ENCODE results near the gene GZMM.

GZMM gene

GRCh38 chr19:566844-567243 lies 23.0 kb downstream of the GZMM start:
- H3K9me3 ChIP-seq (ENCODE audit: control insufficient read depth, low read length) = no peaks in the 10 kb centered on the region
- H3K4me3 ChIP-seq (ENCODE audit: low read depth, low read length) = no peak overlapping the region
- H3K36me3 ChIP-seq (ENCODE audit: control insufficient read depth, insufficient read depth, low read length) = no peaks in the 10 kb centered on the region
- H3K9ac ChIP-seq = no peak overlapping the region
- H2AFZ ChIP-seq = no peak overlapping the region
- no peak overlapping the region for H3K27ac ChIP-seq
- no peaks in the 10 kb centered on the region for H3K27me3 ChIP-seq (ENCODE audit: control insufficient read depth, insufficient read depth, low read length)
- H3K79me2 ChIP-seq = no peaks in the 10 kb centered on the region
- no peak overlapping the region for H3K4me2 ChIP-seq (ENCODE audit: low read length)
- no peaks in the 10 kb centered on the region for H3K4me1 ChIP-seq
- TF ChIP-seq, protein P1, sequence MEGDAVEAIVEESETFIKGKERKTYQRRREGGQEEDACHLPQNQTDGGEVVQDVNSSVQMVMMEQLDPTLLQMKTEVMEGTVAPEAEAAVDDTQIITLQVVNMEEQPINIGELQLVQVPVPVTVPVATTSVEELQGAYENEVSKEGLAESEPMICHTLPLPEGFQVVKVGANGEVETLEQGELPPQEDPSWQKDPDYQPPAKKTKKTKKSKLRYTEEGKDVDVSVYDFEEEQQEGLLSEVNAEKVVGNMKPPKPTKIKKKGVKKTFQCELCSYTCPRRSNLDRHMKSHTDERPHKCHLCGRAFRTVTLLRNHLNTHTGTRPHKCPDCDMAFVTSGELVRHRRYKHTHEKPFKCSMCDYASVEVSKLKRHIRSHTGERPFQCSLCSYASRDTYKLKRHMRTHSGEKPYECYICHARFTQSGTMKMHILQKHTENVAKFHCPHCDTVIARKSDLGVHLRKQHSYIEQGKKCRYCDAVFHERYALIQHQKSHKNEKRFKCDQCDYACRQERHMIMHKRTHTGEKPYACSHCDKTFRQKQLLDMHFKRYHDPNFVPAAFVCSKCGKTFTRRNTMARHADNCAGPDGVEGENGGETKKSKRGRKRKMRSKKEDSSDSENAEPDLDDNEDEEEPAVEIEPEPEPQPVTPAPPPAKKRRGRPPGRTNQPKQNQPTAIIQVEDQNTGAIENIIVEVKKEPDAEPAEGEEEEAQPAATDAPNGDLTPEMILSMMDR (IDR thresholded peaks at IDR 0.05) = no peak

DNA sequence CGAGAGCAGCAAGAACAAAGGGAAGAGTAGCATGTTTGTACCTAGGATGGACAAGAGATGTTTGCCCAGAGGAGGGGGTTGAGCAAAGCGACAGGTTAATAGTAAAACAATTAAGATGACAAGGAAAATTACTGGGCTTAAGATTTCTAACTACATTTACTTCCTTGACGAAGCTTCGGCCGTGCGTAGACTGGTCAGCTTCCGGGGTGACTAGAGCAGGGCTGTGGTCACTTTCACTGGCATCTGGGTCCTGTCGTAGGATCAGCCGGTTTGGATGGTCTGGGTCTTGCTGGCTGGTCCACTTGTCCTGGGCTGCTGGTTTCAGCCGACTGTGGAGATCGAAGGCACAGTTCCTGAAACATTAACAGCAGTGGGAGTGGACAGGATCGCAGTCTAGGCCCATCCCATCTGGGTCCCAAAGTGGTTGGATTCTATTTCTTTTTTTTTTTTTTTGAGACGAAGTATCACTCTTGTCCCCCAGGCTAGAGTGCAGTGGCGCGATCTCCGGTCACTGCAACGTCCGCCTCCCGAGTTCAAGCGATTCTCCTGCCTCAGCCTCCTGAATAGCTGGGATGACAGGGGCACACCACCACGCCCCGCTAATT lies 23.5 kb downstream of the GZMM start:
- Histone ChIP-seq H3K27ac (no peak overlapping the region), H3K4me3 (ENCODE audit: low read depth, low read length) (no peak overlapping the region), H3K36me3 (ENCODE audit: control insufficient read depth, insufficient read depth, low read length) (no peaks in the 10 kb centered on the region), H3K9ac (no peak overlapping the region), H3K4me1 (no peaks in the 10 kb centered on the region), H3K27me3 (ENCODE audit: control insufficient read depth, insufficient read depth, low read length) (no peaks in the 10 kb centered on the region), H3K79me2 (no peaks in the 10 kb centered on the region), H3K9me3 (ENCODE audit: control insufficient read depth, low read length) (no peaks in the 10 kb centered on the region), H2AFZ (no peak overlapping the region), H3K4me2 (ENCODE audit: low read length) (no peak overlapping the region)
- TF ChIP-seq, protein P1 (IDR thresholded peaks at IDR 0.05) = no peak

DNA sequence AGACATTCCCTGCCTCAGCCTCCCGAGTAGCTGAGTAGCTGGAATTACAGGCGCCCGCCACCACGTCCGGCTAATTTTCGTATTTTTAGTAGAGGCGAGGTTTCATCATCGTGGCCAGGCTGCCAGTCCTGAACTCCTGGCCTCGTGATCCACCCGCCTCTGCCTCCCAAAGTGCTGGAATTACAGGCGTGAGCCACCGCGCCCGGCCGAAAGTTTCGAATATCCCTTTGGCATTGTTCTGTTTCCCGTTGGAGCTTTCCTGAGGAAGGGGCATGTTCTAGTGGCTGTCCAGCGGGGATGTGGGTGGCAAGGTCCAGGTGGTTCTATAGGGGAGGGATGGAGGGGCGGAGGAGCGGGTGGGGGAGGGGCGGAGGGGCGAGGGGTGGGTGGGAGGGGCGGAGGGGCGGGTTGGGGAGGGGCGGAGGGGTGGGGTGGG lies 26.4 kb downstream of the GZMM start:
- Histone ChIP-seq H2AFZ (no peak overlapping the region), H3K4me1 (no peaks in the 10 kb centered on the region), H3K27me3 (ENCODE audit: control insufficient read depth, insufficient read depth, low read length) (no peaks in the 10 kb centered on the region), H3K4me3 (ENCODE audit: low read depth, low read length) (no peak overlapping the region), H3K27ac (no peak overlapping the region), H3K9me3 (ENCODE audit: control insufficient read depth, low read length) (no peaks in the 10 kb centered on the region), H3K4me2 (ENCODE audit: low read length) (no peak overlapping the region), H3K9ac (no peak overlapping the region), H3K36me3 (ENCODE audit: control insufficient read depth, insufficient read depth, low read length) (no peaks in the 10 kb centered on the region), H3K79me2 (peaks cover 27% of the 10 kb centered on the region)
- TF ChIP-seq, protein P1 (IDR thresholded peaks at IDR 0.05) = no peak

- TF ChIP-seq, protein P1 (IDR thresholded peaks at IDR 0.05) = no peak
- H3K9ac ChIP-seq = no peak overlapping the region
Measured at GRCh38 chr19:570937-571565, 27.2 kb downstream of the GZMM start.

DNA sequence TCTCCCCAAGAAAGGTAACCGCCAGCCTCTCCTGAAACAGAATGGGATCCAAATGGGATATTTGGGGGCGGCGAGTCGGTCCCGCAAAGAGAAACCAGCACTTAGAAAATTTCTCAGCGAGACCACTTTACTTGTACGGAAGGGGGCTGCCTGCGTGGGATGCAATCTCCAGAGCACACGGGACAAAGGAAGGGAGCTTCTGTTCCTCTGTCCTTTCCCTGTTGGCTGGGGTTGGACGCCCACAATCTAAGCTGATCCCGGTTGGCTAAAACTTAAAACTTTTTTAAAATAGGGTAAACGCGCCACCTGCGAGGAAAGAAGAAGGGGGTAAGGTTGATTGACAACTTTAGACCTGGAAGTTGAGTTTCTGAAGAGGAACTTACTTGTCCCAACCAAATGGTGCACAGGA lies 27.7 kb downstream of the GZMM start:
- Histone ChIP-seq H3K9me3 (ENCODE audit: control insufficient read depth, low read length) (no peaks in the 10 kb centered on the region), H3K4me1 (no peaks in the 10 kb centered on the region), H3K9ac (no peak overlapping the region), H3K4me2 (ENCODE audit: low read length) (peak overlapping the region; percentile 80), H3K27me3 (ENCODE audit: control insufficient read depth, insufficient read depth, low read length) (no peaks in the 10 kb centered on the region), H3K27ac (peak overlapping the region; percentile 69), H3K4me3 (ENCODE audit: low read depth, low read length) (peak overlapping the region; percentile 42), H3K36me3 (ENCODE audit: control insufficient read depth, insufficient read depth, low read length) (no peaks in the 10 kb centered on the region), H2AFZ (peak overlapping the region; percentile 91), H3K79me2 (peaks cover 38% of the 10 kb centered on the region)
- TF ChIP-seq, protein P1 (IDR thresholded peaks at IDR 0.05) = no peak

More at GRCh38 chr19:570937-571565, 27.2 kb downstream of the GZMM start:
- H3K4me3 ChIP-seq (ENCODE audit: low read depth, low read length) = peak overlapping the region; percentile 42
- H3K79me2 ChIP-seq = peaks cover 33% of the 10 kb centered on the region
- no peaks in the 10 kb centered on the region for H3K36me3 ChIP-seq (ENCODE audit: control insufficient read depth, insufficient read depth, low read length)
- no peaks in the 10 kb centered on the region for H3K4me1 ChIP-seq
- peak overlapping the region; percentile 69 for H3K27ac ChIP-seq
- H2AFZ ChIP-seq = peak overlapping the region; percentile 91
- H3K27me3 ChIP-seq (ENCODE audit: control insufficient read depth, insufficient read depth, low read length) = no peaks in the 10 kb centered on the region
- peak overlapping the region; percentile 80 for H3K4me2 ChIP-seq (ENCODE audit: low read length)
- no peaks in the 10 kb centered on the region for H3K9me3 ChIP-seq (ENCODE audit: control insufficient read depth, low read length)

Measured in parathyroid adenoma (tissue), 2 donors.